ENCODE measurements around the gene FZR1.

DNA sequence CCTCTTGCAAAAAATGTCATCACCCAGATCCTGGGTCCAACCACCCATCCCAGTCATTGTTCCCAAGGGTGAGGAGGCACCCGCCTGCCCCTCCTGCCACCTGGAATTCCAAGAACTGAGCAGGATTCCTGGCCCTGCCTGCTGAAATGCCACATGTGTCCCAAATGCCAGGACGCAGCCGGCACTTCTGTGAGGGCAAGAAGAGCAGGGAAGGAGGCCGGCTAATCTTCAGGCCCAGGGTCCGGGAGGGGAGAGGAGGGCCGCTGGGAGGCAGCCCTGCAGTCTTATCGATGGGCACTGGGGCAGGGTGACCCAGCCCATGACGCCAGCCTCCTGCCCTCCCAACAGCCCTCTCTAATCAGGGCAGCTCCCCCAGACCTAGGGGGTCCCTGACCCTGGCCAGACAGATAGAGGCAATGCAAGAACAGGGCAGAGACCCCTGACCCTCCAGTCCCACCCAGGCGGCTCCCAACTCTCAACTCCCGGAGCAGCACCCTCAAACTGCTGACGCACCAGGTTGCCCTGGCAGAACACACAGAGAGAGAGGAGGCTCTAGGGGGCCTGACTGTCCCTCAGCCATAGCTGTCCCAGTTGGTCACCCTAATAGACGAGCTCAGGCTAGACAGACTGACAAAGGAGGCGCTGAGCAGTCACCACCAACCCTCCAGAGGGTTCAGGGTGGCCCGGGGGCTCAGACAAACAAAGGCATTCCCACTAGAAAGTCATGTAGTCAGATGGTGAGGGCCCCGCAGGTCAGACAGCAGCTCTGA, 49.7 kb downstream of the FZR1 start:
- TF ChIP-seq, protein P1, sequence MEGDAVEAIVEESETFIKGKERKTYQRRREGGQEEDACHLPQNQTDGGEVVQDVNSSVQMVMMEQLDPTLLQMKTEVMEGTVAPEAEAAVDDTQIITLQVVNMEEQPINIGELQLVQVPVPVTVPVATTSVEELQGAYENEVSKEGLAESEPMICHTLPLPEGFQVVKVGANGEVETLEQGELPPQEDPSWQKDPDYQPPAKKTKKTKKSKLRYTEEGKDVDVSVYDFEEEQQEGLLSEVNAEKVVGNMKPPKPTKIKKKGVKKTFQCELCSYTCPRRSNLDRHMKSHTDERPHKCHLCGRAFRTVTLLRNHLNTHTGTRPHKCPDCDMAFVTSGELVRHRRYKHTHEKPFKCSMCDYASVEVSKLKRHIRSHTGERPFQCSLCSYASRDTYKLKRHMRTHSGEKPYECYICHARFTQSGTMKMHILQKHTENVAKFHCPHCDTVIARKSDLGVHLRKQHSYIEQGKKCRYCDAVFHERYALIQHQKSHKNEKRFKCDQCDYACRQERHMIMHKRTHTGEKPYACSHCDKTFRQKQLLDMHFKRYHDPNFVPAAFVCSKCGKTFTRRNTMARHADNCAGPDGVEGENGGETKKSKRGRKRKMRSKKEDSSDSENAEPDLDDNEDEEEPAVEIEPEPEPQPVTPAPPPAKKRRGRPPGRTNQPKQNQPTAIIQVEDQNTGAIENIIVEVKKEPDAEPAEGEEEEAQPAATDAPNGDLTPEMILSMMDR (IDR thresholded peaks at IDR 0.05): no peak
- TF ChIP-seq POLR2A (IDR thresholded peaks at IDR 0.05) (no peak), EP300 (IDR thresholded peaks at IDR 0.05) (no peak)
